ENCODE data around the gene SPEG. TPM values are rescaled to one million over a fixed set of nuclear protein-coding genes. Genes with fewer than 3 reads are reported as not detected.

The SPEG gene
- total RNA-seq, 1 donor from 2014 or later, result 10.8 TPM

DNA sequence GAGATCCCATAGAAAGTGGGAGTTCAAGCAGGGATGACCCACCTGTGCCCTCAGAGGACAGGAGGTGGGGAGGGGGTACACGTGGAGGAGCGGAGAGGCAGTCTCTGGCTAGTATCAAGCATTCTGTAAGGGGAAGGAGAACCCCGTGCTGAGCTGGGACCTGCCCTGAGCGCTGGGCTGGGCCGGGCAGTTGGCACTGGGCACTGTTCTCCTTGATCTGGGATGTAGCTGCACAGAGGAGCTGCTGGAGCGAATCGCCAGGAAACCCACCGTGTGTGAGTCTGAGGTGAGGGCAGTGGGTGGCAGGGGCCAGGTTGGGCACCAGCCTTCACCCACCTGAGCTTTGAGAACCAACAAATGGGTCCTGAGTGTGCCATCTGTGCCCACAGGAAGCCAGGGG, 44.3 kb downstream of the SPEG start:
- no peak for DNase-seq (ENCODE audit: low read depth)

DNA sequence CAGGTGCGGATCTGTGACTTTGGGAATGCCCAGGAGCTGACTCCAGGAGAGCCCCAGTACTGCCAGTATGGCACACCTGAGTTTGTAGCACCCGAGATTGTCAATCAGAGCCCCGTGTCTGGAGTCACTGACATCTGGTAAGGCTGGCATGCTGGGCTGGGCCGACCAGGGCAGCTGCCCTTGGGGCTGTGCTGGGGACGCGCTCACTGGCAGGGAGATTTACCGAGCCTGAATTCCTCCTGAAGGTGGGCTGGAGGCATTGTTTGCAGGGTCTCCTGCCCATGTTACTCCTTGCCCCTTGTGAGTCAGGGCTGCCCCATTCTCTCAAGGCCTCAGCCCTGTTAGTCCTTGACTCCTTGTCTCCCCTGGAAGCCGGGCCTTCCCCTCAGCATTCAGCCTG, 45.4 kb downstream of the SPEG start:
- DNase-seq (ENCODE audit: low read depth), result no peak

DNA sequence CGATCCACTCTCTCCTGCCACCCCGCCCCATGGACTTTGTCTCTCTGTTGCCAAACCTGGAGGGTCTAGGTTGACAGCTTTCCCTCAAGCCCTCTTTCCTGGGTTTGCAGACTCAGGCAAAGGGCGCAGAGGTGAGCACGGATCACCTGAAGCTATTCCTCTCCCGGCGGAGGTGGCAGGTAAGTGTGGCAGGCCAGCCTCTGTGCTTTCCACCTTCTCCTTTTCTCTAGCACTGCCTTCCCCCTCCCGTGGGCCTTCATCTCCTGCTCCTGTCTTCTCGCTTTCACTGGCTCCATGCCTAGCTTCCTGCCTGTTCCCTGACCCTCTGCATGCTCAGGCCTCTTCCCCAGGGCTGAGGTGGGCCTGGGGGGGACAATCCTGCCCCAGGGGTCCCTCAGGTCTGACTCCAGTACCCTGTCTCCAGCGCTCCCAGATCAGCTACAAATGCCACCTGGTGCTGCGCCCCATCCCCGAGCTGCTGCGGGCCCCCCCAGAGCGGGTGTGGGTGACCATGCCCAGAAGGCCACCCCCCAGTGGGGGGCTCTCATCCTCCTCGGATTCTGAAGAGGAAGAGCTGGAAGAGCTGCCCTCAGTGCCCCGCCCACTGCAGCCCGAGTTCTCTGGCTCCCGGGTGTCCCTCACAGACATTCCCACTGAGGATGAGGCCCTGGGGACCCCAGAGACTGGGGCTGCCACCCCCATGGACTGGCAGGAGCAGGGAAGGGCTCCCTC, 48.2 kb downstream of the SPEG start:
- no peak for DNase-seq (ENCODE audit: low read depth)

DNA sequence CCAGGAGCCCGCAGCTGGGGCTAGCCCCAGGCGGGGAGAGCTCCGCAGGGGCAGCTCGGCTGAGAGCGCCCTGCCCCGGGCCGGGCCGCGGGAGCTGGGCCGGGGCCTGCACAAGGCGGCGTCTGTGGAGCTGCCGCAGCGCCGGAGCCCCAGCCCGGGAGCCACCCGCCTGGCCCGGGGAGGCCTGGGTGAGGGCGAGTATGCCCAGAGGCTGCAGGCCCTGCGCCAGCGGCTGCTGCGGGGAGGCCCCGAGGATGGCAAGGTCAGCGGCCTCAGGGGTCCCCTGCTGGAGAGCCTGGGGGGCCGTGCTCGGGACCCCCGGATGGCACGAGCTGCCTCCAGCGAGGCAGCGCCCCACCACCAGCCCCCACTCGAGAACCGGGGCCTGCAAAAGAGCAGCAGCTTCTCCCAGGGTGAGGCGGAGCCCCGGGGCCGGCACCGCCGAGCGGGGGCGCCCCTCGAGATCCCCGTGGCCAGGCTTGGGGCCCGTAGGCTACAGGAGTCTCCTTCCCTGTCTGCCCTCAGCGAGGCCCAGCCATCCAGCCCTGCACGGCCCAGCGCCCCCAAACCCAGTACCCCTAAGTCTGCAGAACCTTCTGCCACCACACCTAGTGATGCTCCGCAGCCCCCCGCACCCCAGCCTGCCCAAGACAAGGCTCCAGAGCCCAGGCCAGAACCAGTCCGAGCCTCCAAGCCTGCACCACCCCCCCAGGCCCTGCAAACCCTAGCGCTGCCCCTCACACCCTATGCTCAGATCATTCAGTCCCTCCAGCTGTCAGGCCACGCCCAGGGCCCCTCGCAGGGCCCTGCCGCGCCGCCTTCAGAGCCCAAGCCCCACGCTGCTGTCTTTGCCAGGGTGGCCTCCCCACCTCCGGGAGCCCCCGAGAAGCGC, 49.1 kb downstream of the SPEG start:
- DNase-seq (ENCODE audit: low read depth), result no peak

DNA sequence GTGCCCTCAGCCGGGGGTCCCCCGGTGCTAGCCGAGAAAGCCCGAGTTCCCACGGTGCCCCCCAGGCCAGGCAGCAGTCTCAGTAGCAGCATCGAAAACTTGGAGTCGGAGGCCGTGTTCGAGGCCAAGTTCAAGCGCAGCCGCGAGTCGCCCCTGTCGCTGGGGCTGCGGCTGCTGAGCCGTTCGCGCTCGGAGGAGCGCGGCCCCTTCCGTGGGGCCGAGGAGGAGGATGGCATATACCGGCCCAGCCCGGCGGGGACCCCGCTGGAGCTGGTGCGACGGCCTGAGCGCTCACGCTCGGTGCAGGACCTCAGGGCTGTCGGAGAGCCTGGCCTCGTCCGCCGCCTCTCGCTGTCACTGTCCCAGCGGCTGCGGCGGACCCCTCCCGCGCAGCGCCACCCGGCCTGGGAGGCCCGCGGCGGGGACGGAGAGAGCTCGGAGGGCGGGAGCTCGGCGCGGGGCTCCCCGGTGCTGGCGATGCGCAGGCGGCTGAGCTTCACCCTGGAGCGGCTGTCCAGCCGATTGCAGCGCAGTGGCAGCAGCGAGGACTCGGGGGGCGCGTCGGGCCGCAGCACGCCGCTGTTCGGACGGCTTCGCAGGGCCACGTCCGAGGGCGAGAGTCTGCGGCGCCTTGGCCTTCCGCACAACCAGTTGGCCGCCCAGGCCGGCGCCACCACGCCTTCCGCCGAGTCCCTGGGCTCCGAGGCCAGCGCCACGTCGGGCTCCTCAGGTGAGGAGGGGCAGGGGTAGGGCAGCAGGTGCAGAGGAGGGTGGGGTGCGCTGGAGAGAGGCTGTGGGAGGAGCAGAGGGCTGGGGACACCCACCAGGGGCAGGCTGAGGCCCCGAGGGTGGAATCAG, 49.9 kb downstream of the SPEG start:
- no peak for DNase-seq (ENCODE audit: low read depth)

DNA sequence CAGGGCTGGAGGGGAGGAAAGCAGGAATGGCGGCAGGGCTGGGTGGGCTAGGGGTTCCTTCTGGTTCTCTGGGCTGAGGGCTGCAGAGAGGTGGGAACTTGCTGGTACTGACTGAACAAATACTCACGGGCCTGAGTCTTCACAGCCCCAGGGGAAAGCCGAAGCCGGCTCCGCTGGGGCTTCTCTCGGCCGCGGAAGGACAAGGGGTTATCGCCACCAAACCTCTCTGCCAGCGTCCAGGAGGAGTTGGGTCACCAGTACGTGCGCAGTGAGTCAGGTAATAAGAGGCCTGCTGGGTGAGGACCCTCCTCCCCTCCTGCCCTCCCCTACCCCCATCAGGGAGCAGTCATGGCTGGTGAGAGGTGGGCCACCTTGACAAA, 50.5 kb downstream of the SPEG start:
- DNase-seq (ENCODE audit: low read depth), result no peak

DNA sequence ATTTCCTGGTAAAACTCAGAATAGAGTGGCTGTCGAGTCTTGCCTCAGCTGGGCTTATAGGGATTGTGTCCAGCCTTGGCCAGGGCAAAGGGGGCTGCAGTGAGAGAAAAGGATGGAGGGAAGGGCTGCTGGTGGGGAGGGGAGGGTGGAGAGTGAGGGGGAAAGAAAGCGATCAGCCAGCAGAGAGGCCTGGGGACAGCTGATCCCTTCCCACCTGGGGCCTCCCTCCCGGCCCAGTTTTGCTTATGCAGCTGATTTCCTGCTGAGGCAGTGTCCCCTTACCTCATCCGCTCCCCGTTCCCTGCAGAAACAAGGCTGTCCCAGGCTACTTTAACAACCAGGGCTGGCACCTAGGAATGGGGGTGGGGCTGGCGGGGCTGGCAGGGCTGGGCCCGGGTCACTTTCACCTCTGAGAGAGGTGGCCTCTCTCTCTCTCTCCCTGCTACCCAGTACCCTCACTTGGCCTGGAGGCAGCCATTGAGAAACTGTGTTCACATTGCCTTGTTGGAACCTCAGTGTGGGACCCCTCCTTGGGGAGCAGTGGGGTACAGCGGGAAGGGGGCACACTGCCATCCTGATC, 51.8 kb downstream of the SPEG start:
- DNase-seq (ENCODE audit: low read depth), result no peak

DNA sequence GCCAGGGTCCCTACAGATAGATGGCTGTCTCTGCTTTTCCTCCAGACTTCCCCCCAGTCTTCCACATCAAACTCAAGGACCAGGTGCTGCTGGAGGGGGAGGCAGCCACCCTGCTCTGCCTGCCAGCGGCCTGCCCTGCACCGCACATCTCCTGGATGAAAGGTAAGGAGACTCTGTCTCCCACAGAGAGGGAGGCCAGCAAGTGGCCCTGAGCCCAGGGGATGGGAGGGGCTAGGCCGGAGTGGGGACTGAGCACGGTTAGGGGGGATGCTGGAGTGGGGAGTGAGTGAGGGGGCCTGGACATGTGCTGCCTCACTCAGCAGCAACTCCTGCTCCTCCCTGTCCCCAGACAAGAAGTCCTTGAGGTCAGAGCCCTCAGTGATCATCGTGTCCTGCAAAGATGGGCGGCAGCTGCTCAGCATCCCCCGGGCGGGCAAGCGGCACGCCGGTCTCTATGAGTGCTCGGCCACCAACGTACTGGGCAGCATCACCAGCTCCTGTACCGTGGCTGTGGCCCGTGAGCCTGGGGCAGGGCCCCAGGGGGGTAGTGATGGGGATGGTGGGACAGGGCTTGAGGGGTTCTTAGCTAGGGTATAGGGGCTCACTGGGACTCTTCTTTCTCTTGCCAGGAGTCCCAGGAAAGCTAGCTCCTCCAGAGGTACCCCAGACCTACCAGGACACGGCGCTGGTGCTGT, 53.7 kb downstream of the SPEG start:
- no peak for DNase-seq (ENCODE audit: low read depth)

DNA sequence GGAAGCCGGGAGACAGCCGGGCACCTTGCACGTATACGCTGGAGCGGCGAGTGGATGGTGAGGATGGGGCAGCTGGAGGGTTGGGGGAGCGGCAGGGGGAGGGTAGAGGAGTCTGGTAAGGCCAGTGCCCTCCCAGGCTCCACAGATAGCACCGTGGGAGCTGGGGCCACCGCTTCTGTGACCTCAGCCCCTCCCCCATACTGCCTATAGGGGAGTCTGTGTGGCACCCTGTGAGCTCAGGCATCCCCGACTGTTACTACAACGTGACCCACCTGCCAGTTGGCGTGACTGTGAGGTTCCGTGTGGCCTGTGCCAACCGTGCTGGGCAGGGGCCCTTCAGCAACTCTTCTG, 54.2 kb downstream of the SPEG start:
- DNase-seq (ENCODE audit: low read depth), result no peak

DNA sequence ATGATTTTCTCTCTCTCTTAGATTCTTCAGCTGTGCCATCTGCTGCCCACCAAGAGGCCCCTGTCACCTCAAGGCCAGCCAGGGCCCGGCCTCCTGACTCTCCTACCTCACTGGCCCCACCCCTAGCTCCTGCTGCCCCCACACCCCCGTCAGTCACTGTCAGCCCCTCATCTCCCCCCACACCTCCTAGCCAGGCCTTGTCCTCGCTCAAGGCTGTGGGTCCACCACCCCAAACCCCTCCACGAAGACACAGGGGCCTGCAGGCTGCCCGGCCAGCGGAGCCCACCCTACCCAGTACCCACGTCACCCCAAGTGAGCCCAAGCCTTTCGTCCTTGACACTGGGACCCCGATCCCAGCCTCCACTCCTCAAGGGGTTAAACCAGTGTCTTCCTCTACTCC, 54.7 kb downstream of the SPEG start:
- no peak for DNase-seq (ENCODE audit: low read depth)

DNA sequence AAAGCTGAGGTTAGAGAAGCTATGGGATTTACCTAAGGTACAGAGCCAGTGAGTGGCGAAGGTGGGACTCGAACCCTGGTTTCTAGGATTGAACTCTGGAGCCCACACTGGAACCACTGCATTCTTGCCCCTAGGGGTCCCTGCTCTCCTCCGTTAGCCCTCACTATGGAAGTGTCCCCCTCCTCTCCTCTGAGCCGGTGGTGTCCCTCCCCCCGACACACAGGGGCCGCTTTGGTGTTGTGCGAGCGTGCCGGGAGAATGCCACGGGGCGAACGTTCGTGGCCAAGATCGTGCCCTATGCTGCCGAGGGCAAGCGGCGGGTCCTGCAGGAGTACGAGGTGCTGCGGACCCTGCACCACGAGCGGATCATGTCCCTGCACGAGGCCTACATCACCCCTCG, 55.5 kb downstream of the SPEG start:
- no peak for DNase-seq (ENCODE audit: low read depth)

DNA sequence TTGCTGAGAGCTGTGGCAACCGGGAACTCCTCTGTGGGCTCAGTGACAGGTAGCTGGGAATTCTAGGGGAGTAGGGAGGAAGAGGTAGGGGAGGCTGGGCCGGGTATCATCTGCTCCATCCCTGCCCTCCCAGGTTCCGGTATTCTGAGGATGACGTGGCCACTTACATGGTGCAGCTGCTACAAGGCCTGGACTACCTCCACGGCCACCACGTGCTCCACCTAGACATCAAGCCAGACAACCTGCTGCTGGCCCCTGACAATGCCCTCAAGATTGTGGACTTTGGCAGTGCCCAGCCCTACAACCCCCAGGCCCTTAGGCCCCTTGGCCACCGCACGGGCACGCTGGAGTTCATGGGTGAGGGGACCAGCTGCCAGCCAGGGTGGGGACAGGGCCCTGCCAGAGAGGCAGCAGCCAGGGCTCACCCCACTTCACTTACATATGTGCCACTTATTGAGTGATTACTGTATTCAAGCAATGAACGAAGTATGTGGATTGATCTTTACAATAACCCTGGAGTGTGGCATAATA, 56.0 kb downstream of the SPEG start:
- no peak for DNase-seq (ENCODE audit: low read depth)

DNA sequence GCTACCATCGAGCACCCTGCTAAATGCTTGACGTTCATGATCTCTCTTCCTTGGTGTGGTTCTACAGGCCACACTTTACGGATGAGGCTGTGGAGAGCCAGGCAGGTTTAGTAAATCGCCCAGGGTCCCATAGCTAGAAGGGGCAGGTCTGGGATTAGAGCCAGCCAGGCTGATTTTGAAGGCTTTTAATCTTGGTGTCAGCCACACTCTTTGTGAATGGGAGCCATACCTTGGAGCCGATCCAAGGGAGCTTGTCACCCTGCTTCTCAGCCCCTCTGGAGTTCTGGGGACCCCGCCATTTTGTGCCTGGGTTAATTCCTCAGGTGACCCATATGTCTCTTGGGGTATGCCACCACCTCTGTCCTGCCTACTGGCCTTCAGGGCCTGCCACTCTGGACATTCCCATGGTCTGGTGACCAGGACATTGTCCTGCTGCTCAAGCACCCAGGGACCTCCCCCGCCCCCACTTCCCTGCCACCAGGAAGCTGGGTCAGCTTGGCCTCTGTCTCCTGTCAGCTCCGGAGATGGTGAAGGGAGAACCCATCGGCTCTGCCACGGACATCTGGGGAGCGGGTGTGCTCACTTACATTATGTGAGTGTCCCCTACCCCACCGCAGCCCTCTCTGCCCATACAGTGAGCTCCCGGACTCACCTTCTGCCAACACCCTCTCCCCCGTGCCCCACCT, 56.8 kb downstream of the SPEG start:
- no peak for DNase-seq (ENCODE audit: low read depth)

DNA sequence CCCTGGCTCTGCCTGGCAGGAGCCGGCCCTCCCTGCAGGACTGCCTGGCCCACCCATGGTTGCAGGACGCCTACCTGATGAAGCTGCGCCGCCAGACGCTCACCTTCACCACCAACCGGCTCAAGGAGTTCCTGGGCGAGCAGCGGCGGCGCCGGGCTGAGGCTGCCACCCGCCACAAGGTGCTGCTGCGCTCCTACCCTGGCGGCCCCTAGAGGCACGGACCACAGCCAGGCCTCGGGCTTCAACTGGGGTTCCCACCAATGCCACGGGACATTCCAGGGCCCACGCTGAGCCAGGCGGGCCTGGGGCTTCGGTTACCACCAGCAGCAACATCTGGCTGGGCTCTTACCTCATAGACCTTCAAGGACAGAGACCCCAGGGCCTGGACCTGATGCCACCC, 57.9 kb downstream of the SPEG start:
- DNase-seq (ENCODE audit: low read depth), result no peak

DNA sequence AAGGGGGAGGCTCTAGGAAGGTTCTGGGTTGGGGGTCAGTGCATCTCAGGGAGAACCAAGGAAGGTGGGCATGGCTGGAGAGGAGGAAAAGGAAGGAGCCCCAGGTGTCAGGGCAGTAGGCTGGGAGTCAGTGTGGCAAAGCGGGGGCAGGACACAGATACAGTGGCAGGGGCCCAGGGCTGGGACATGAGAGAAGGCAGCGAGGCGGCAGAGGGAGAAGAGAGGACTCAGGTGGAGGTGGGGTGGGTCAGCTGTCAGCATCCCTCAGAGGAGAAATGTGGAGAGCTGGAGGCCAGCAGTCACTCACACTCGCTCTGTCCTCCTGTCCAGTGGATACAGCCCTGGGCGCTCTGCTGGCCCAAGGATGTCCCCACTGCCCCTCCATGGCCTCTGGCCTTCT, 58.4 kb downstream of the SPEG start:
- no peak for DNase-seq (ENCODE audit: low read depth)

DNA sequence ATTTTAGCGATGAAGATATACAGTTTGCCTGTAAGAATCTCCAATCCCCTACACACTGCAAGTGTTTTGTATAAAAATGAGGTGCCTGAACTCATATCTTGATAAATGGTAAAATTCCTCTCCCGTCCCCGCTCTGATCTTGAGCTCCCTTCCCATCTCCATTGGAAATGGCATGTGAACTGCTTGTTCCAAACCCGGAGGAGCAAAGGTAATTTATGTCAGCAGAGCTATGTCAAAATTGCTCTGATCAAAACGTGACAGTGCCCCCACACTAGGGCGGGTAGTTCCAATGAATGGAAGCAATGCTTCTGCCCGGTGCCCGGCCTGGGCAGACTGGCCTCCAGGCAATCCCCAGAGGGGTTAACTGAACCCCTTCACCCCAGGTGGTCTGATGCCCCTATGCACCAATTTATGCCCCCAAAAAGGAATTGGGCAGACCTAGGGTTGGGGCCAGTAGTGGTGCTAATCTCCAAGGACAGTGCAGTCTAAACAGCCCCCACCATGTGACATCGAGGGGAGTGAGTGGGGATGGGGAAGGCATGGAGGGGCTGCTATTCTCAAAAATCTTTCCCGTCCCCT, 60.4 kb downstream of the SPEG start:
- no peak for DNase-seq (ENCODE audit: low read depth)

DNA sequence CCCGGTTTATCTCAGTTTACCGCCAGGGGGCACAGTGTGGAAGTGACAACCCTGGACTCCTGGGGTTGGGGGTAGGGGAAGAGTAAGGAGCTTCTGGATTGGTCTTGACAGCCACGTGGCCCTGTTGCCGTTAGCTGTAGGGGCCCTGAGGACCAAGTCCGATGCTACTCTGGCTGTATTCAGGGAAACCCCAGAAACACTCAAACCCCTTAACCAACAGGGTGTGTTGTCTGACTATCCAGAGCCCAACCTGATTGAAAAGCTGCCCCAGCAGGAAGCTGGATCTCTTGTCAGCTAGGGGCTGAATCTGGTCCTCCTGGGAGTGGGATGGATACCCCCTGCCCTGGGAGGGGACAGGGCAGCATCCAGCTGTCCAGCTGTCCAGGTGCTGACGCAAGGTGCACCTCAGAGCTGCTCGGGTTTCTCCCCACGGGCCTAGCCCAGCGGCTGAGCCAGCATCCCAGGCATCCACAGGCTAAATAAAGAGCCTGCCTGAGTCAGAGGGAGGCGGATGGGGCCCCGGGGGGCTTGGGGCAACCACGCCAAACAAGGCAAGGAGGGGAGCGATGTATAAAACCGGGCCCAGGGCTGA, 61.0 kb downstream of the SPEG start:
- peak; percentile 58 for DNase-seq (ENCODE audit: low read depth)

DNA sequence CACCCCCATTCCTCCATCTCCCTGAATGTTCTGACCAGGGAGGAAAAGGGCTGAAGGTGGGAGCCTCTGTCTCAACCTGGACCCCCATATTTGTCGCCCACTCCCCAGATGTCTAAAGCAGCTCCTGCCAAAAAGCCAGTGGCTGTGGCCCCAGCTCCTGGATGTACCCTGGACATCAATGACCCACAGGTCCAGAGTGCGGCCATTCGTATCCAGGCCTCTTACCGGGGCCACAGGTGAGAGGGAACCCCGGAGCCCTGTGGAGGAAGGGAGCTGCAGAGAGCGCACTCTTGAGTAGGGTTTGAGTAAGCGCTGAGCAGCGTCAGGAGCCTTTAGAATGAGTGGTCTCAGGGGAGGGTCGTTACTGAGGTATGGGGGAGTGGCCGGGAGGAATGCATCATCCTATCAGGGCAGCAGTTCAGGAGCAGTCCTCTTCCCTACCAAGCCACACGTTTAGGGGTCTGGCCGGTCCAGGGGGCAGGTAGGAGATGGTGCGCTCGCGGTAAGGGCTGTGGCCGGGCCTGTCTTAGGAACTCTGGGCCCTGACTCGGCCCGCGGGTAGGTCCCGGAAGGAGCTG, 61.7 kb downstream of the SPEG start:
- no peak for DNase-seq (ENCODE audit: low read depth)

DNA sequence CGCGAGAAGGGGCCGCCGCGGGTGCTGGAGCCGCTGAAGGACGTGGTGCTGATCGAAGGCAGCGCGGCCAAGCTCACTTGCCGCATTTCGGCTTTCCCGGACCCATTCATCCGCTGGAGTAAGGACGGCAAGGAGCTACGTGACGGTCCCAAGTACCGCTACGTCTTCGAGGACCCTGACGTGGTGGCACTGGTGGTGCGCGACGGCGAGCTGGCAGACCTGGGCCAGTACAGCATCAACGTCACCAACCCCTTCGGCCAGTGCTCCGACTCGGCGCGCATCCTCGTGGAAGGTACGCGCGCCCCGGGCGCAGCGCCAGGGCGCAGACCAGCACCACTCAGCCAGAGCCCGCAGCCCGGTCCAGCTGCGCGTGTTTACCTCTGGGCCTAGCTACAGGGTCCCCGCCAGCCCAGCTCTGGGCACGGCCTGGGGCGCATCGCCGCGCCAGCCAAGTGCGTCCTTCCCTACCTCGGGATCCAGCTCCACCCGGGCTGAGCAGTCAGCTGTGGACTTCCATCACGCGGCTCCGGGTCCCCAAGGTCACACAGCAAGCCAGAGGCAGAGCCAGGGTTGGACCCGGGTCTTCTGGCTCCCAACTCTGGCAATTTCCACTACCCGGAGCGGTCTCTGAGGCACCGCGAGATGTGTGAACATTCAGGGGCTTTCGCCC, 62.3 kb downstream of the SPEG start:
- DNase-seq (ENCODE audit: low read depth), result no peak

Data from renal cortical epithelial cell (primary cell).